Neuron (in vitro differentiated cells): ENCODE results near the gene C1QTNF7.

Experiments
- H2AFZ ChIP-seq: one replicate; pipeline ENCODE4 v1.6.1; 2013; ENCODE audit warnings: low read depth, mild to moderate bottlenecking, inconsistent platforms, low read length, moderate library complexity
- H3K27me3 ChIP-seq: one replicate; pipeline ENCODE4 v1.6.1; 2013; ENCODE audit warnings: low read length; ENCODE audit not compliant: insufficient read depth
- H3K36me3 ChIP-seq: one replicate; pipeline ENCODE4 v1.6.1; 2013; ENCODE audit warnings: low read length; ENCODE audit not compliant: insufficient read depth
- H3K4me1 ChIP-seq: one replicate; pipeline ENCODE4 v1.6.1; 2013; ENCODE audit warnings: low read length; ENCODE audit not compliant: insufficient read depth
- H3K4me3 ChIP-seq: 2 replicates; pipeline ENCODE4 v1.5.1; 2013; ENCODE audit warnings: mild to moderate bottlenecking, low read length, moderate library complexity
- H3K9me3 ChIP-seq: one replicate; pipeline ENCODE4 v1.6.1; 2013; ENCODE audit warnings: low read length

C1QTNF7 gene

GRCh38 chr4:15400226-15400625, 27.6 kb upstream of the C1QTNF7 start:
- Histone ChIP-seq H3K27me3 (no peaks in the 10 kb centered on the region), H3K36me3 (no peaks in the 10 kb centered on the region), H3K4me3 (no peak overlapping the region), H2AFZ (no peak overlapping the region), H3K4me1 (no peaks in the 10 kb centered on the region), H3K9me3 (no peaks in the 10 kb centered on the region)

DNA sequence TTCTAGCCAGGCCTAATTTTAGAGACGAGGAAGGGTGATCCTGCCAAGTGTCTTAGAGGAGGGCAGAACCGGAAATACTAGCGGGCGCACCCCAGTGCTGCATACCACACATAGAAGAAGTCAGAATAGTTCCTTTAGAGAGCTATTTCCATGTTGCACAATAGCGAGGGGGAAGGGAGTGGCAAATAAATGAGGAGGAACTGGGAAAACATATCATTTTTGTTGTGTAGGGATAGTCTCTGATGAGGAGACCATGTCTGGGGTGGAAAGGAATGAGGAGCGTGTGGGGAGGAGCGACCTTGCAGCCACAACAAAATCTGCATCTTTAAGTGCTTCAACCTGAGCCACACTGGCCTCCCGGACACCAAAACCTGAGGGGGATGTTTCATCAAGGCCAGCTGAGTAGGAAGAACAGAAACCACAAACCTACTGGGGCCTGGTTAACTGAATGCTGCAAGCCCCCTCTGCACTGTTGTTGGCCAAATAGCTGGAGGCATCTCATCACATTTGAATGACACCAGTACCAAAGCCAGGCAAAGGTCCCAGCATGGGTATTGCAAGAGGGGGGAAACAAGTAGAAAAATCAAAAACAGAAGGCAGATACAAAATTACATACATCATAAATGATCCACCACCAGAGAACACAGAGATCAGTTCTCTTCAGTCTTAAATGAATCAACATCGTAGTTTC, 26.7 kb upstream of the C1QTNF7 start:
- Histone ChIP-seq H2AFZ (no peak overlapping the region), H3K4me3 (no peak overlapping the region), H3K36me3 (no peaks in the 10 kb centered on the region), H3K27me3 (no peaks in the 10 kb centered on the region), H3K4me1 (no peaks in the 10 kb centered on the region), H3K9me3 (no peaks in the 10 kb centered on the region)

DNA sequence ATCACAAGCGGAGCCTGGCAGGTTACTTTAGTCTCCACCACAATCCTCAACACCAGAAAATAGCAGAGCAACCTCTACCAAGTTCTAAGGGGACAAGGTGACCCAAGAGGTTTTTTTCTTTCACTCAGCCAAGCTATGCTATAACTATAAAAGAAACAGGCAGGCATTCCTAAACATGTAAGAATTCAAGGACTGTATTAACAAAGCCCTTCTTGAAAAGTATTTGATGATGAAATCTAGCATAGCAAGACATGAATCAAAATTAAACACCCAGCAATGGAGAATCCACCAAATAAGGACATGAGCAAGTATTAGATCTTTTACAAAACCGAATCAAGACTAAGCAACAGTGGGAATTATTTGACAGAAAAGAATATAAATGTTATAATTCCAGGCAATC, 25.7 kb upstream of the C1QTNF7 start:
- Histone ChIP-seq H3K9me3 (no peaks in the 10 kb centered on the region), H3K36me3 (no peaks in the 10 kb centered on the region), H2AFZ (no peak overlapping the region), H3K27me3 (no peaks in the 10 kb centered on the region), H3K4me3 (no peak overlapping the region), H3K4me1 (no peaks in the 10 kb centered on the region)

GRCh38 chr4:15402974-15403373, 24.9 kb upstream of the C1QTNF7 start:
- H3K36me3 ChIP-seq = no peaks in the 10 kb centered on the region
- H3K27me3 ChIP-seq = no peaks in the 10 kb centered on the region
- no peak overlapping the region for H2AFZ ChIP-seq
- H3K4me3 ChIP-seq = no peak overlapping the region
- H3K4me1 ChIP-seq = no peaks in the 10 kb centered on the region
- H3K9me3 ChIP-seq = no peaks in the 10 kb centered on the region

- Histone ChIP-seq H3K27me3 (no peaks in the 10 kb centered on the region), H3K4me3 (no peak overlapping the region), H3K9me3 (no peaks in the 10 kb centered on the region), H3K4me1 (no peaks in the 10 kb centered on the region), H3K36me3 (no peaks in the 10 kb centered on the region), H2AFZ (no peak overlapping the region)
These were observed 22.8 kb upstream of the C1QTNF7 start for GRCh38 chr4:15405018-15405417.

GRCh38 chr4:15410750-15411149, 17.1 kb upstream of the C1QTNF7 start:
- Histone ChIP-seq H3K36me3 (no peaks in the 10 kb centered on the region), H3K4me3 (no peak overlapping the region), H3K27me3 (no peaks in the 10 kb centered on the region), H2AFZ (no peak overlapping the region), H3K9me3 (no peaks in the 10 kb centered on the region), H3K4me1 (peaks cover 4% of the 10 kb centered on the region)

GRCh38 chr4:15412461-15412860, 15.4 kb upstream of the C1QTNF7 start:
- no peaks in the 10 kb centered on the region for H3K9me3 ChIP-seq
- H3K36me3 ChIP-seq = no peaks in the 10 kb centered on the region
- no peak overlapping the region for H3K4me3 ChIP-seq
- H2AFZ ChIP-seq = no peak overlapping the region
- H3K27me3 ChIP-seq = no peaks in the 10 kb centered on the region
- peaks cover 11% of the 10 kb centered on the region for H3K4me1 ChIP-seq

DNA sequence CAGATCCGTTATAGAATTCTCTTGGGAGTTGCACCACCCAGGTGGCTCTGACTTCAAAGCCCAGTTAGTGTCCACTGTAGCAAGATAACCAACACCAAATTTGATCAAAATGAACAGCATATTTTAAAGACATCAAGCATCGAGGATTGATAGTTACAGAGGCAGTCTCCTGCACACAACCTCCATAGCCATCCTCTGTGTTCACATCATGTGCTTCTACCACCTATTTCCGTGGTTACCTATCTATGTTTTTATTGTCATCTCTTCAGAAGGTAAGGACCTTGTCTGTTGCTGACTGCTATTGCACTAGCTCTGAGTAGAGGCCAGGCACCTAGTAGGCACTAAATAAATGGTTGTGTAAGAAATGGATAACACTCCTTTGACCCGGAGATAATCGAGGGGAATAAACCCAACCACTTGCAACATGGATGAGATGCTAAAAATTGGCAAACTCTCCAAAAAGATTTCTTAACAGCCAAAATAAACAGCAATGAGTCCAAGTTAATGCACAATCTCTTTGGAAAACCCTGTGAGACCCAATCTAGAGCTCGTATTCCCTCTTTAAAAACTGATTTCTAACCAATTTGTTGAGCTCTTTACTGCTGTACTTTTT, 14.7 kb upstream of the C1QTNF7 start:
- no peaks in the 10 kb centered on the region for H3K36me3 ChIP-seq
- no peak overlapping the region for H3K4me3 ChIP-seq
- H3K27me3 ChIP-seq = no peaks in the 10 kb centered on the region
- no peaks in the 10 kb centered on the region for H3K9me3 ChIP-seq
- H3K4me1 ChIP-seq = peaks cover 11% of the 10 kb centered on the region
- no peak overlapping the region for H2AFZ ChIP-seq

- Histone ChIP-seq H2AFZ (no peak overlapping the region), H3K4me1 (peaks cover 11% of the 10 kb centered on the region), H3K27me3 (no peaks in the 10 kb centered on the region), H3K4me3 (no peak overlapping the region), H3K36me3 (no peaks in the 10 kb centered on the region), H3K9me3 (no peaks in the 10 kb centered on the region)
These were observed 14.2 kb upstream of the C1QTNF7 start for GRCh38 chr4:15413623-15414019.

DNA sequence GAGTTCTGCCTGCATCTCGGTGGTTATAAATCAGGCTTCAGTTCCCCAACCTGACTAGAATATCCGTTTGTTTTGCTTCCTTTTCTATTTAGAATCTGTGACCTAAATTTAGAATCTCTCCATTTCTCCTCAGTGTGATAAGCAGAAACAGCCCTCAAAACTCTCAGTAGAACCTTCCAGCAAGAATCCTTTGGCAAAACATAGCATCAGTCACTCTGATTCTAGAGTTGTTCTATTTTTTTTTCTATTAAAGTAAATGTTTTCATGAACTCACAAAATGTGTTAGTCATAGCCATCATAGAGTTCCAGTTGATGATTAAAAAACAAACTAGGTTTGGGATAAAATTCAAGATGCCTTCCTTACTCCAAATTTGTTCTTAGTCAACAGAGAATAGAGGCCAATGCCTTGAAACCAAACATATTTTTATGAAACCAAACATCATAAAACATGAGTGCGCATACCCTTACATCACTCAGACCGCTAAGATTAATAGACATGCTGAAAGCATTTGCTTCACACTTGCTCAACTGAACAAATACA, 13.2 kb upstream of the C1QTNF7 start:
- H2AFZ ChIP-seq = no peak overlapping the region
- no peaks in the 10 kb centered on the region for H3K36me3 ChIP-seq
- H3K9me3 ChIP-seq = no peaks in the 10 kb centered on the region
- peaks cover 11% of the 10 kb centered on the region for H3K4me1 ChIP-seq
- H3K4me3 ChIP-seq = no peak overlapping the region
- no peaks in the 10 kb centered on the region for H3K27me3 ChIP-seq

DNA sequence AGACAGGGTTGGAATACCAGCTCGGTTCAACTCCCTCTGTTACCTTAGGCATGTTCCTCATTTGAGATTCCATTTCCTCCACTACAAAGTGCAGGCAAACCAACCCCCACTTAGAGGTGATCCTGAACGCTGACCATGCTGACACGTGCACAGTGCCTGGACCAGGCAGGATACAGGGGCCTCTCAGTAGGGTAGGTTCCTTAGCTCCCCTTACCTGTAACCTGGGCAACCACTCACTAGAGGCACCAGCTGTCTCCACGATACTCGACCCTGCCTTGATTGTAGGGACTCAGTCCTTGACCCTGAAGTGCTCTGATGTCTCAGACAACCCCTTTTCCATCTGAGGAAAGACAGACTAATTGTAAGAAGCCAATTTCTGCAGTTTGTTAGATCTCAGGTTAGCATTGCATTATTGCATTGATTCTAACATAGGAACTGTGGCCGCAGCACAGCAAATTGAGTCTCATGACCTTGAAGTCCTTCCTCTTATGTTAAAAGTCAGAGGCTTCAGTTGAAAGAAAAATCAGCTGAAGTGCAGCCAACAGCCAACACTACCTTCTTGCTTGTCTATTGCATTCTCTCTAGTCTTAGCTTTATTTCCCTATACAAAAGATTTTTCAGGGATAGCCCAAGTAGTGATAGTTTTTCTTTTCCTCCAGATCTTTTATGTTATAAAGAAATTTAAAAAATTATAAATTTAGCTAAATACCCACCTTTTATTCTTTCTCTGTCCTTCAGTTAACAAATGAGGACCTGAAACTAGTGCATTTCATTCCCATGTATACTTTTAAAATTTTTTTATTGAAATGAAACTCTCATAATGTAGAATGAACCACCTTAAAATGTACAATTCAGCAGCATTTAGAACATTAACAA, 11.2 kb upstream of the C1QTNF7 start:
- H3K9me3 ChIP-seq = no peaks in the 10 kb centered on the region
- H3K27me3 ChIP-seq = no peaks in the 10 kb centered on the region
- no peaks in the 10 kb centered on the region for H3K36me3 ChIP-seq
- H2AFZ ChIP-seq = no peak overlapping the region
- no peak overlapping the region for H3K4me3 ChIP-seq
- H3K4me1 ChIP-seq = peaks cover 23% of the 10 kb centered on the region

DNA sequence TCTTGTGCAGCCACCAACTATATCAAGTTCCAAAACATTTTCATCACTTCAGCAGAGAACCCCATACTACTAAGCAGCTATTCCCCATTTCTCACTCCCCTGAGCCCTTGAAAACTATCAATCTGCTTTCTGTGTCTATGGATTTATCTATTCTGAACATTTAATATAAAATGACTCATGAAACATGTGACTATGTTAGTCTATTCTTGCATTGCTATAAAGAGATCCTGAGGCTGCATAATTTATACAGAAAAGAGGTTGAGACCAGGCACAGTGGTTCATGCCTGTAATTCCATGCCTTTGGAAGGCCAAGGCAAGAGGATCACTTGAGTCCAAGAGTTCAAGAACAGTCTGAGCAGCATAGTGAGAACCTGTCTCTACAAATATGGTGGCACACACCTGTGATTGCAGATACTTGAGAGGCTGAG, 10.6 kb upstream of the C1QTNF7 start:
- Histone ChIP-seq H3K27me3 (no peaks in the 10 kb centered on the region), H3K36me3 (no peaks in the 10 kb centered on the region), H3K9me3 (no peaks in the 10 kb centered on the region), H3K4me3 (no peak overlapping the region), H2AFZ (no peak overlapping the region), H3K4me1 (peaks cover 23% of the 10 kb centered on the region)

DNA sequence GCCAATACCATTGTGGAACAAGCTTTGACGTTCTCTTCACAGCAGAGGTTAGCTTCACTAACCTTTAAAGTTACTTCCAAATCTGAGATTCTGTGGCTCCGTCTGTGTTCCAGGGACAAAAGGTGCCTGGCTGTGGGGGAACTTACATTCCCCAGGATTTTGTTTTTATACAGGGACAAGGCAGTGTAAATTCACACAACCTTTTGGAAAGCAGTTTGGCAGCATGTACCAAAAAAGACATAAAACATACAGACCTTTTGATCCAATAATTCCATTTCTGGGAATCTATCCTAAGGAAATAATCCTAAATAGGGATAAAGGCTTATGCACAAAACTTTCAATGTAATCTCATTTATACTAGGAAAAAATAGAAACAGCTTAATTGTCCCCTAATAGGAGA, 8.9 kb upstream of the C1QTNF7 start:
- no peak overlapping the region for H3K4me3 ChIP-seq
- H3K9me3 ChIP-seq = no peaks in the 10 kb centered on the region
- H3K4me1 ChIP-seq = peaks cover 23% of the 10 kb centered on the region
- H3K36me3 ChIP-seq = no peaks in the 10 kb centered on the region
- no peaks in the 10 kb centered on the region for H3K27me3 ChIP-seq
- no peak overlapping the region for H2AFZ ChIP-seq
